OCI-LY7 (cell line): Measurements from ENCODE around the gene HARBI1. TPM values are rescaled to one million over a fixed set of nuclear protein-coding genes. Genes with fewer than 3 reads are reported as not detected.

ENCODE experiments used
- BruUV-seq: library from RNA; stranded (reverse); fragments of 400-500 nt; replicated peaks from 2 replicates; lab custom pipeline; 2021; lab: Mats Ljungman, UMichigan
- CTCF ChIA-PET: fragments of 300-600 bp; sonication (Branson Sonifier 250); formaldehyde crosslinking; loops from one replicate; lab custom pipeline; 2022; ENCODE audit warnings: antibody characterized with exemption; ENCODE audit not compliant: unreplicated experiment; lab: Charles Lee
- POLR2A ChIA-PET: fragments of 300-600 bp; sonication (Branson Sonifier 250); formaldehyde crosslinking; loops from one replicate; lab custom pipeline; 2022; ENCODE audit warnings: antibody characterized with exemption; lab: Charles Lee
- DNase-seq: peaks from one replicate; pipeline ENCODE4 v3.0.0-alpha.2; 2015; ENCODE audit warnings: low spot score
- H2AFZ ChIP-seq: fragments of 200-600 bp; sonication (generic), shearing (Covaris generic); 2 replicates; pipeline ENCODE4 v1.6.1; 2014; ENCODE audit warnings: mild to moderate bottlenecking, antibody characterized with exemption, low read length, moderate library complexity
- H3K27ac ChIP-seq: fragments of 200-600 bp; sonication (generic); 2 replicates; pipeline ENCODE4 v1.5.1; 2014; ENCODE audit warnings: mixed run types, low read depth, mild to moderate bottlenecking, moderate library complexity, low read length, inconsistent platforms; ENCODE audit not compliant: poor library complexity, severe bottlenecking
- H3K36me3 ChIP-seq: fragments of 200-600 bp; sonication (generic); 2 replicates; pipeline ENCODE4 v1.6.1; 2014; ENCODE audit warnings: mild to moderate bottlenecking, antibody characterized with exemption, low read length, moderate library complexity, mixed read lengths; ENCODE audit not compliant: insufficient read depth
- H3K4me1 ChIP-seq: fragments of 200-600 bp; sonication (generic); 2 replicates; pipeline ENCODE4 v1.5.1; 2014; ENCODE audit warnings: mild to moderate bottlenecking, low read length; ENCODE audit not compliant: insufficient read depth, poor library complexity, severe bottlenecking
- H3K4me2 ChIP-seq: fragments of 200-600 bp; sonication (generic); 2 replicates; pipeline ENCODE4 v1.6.1; 2014; ENCODE audit warnings: mild to moderate bottlenecking, low read length
- H3K4me3 ChIP-seq: fragments of 200-600 bp; sonication (generic); 2 replicates; pipeline ENCODE4 v1.5.1; 2014; ENCODE audit warnings: mild to moderate bottlenecking, low read depth, low read length; ENCODE audit not compliant: poor library complexity, severe bottlenecking
- H3K79me2 ChIP-seq: fragments of 200-600 bp; sonication (generic); 2 replicates; pipeline ENCODE4 v1.6.1; 2016; ENCODE audit warnings: low read depth, mild to moderate bottlenecking, low read length, moderate library complexity, mixed read lengths; ENCODE audit not compliant: insufficient read depth
- H3K9me2 ChIP-seq: fragments of 200-600 bp; sonication (generic); 2 replicates; pipeline ENCODE4 v1.6.1; 2016; ENCODE audit warnings: mild to moderate bottlenecking, low read length, mixed read lengths; ENCODE audit not compliant: insufficient read depth
- H3K9me3 ChIP-seq: fragments of 200-600 bp; sonication (generic); 2 replicates; pipeline ENCODE4 v1.6.1; 2014; ENCODE audit warnings: mild to moderate bottlenecking, mixed run types, low read length, mixed read lengths
- H4K20me1 ChIP-seq: fragments of 200-600 bp; sonication (generic); 2 replicates; pipeline ENCODE4 v1.6.1; 2014; ENCODE audit warnings: mild to moderate bottlenecking, antibody characterized with exemption, low read length, moderate library complexity, mixed read lengths; ENCODE audit not compliant: insufficient read depth
- CTCF ChIP-seq: fragments of 200-600 bp; sonication (generic); conservative IDR thresholded peaks from 2 replicates; pipeline ENCODE4 v1.5.1; 2014; ENCODE audit warnings: mild to moderate bottlenecking, antibody characterized with exemption, low read length, moderate library complexity, mixed read lengths
- EZH2phosphoT487 ChIP-seq: fragments of 200-600 bp; sonication (generic); IDR thresholded peaks from 2 replicates; pipeline ENCODE4 v1.6.1; 2018; ENCODE audit warnings: low read depth, borderline replicate concordance, mild to moderate bottlenecking, mixed run types, antibody characterized with exemption, low read length, moderate library complexity, mixed read lengths
- intact Hi-C: fragments of 100-400 bp; cut with micrococcal nuclease; formaldehyde crosslinking; loops from one replicate; pipeline ENCODE4 v1.10.0; 2022; ENCODE audit not compliant: unreplicated experiment
- total RNA-seq, 2 experiments: library from RNA; depleted of rRNA in 1 of 2; stranded (reverse); fragments of >200 nt in 1 of 2; shearing (Covaris generic) in 1 of 2; gene quantifications; 2 replicates each; pipeline ENCODE4 v1.2.3, GENCODE V29; 2014 to 2022

The HARBI1 gene
- total RNA-seq, 2 experiments from 2014 or later: 4.8 to 8.4 TPM

GRCh38 chr11:46611526-46612304 lies 5.3 kb downstream of the HARBI1 start:
- DNase-seq: no peak
- POLR2A ChIA-PET: interaction anchor here (0.6 to 1.8 kb wide), 7 partner anchors 12 to 210 kb away, joined by 3 to 7 read pairs (median 5); partner anchors contain the start of gene AMBRA1
- 0 out of 2 replicates have a peak overlapping the region, but pooled peaks have one; percentile 14 for H3K4me2 ChIP-seq
- no peaks in the 10 kb centered on the region for H3K36me3 ChIP-seq
- CTCF ChIA-PET: no interaction called here
- no TSS peak for BruUV-seq
- no peaks in the 10 kb centered on the region for H3K9me2 ChIP-seq
- TF ChIP-seq CTCF (no peak), EZH2phosphoT487 (no peak)
- no peak overlapping the region for H2AFZ ChIP-seq
- peaks cover 8% of the 10 kb centered on the region; the same call in 1 of the 2 replicates for H3K79me2 ChIP-seq
- no peaks in the 10 kb centered on the region for H4K20me1 ChIP-seq
- peaks cover 19% of the 10 kb centered on the region for H3K4me1 ChIP-seq
- intact Hi-C loops: no loop called here
- H3K27ac ChIP-seq: no peak overlapping the region
- no peaks in the 10 kb centered on the region for H3K9me3 ChIP-seq
- no peak overlapping the region for H3K4me3 ChIP-seq

GRCh38 chr11:46609386-46609785 lies 7.6 kb downstream of the HARBI1 start:
- intact Hi-C loops: no loop called here
- CTCF ChIA-PET: no interaction called here
- no peak for TF ChIP-seq CTCF
- TF ChIP-seq EZH2phosphoT487: no peak
- POLR2A ChIA-PET: interaction anchor here (1.4 kb wide), 1 partner anchor 15 kb away, joined by 6 read pairs; no protein-coding TSS in a partner anchor
- DNase-seq: no peak
- Histone ChIP-seq H3K4me2 (no peak overlapping the region), H3K9me2 (no peaks in the 10 kb centered on the region), H3K36me3 (no peaks in the 10 kb centered on the region), H3K79me2 (peaks cover 1% of the 10 kb centered on the region; the same call in 1 of the 2 replicates), H4K20me1 (no peaks in the 10 kb centered on the region), H3K4me3 (no peak overlapping the region), H3K27ac (no peak overlapping the region), H3K4me1 (peaks cover 10% of the 10 kb centered on the region), H3K9me3 (no peaks in the 10 kb centered on the region), H2AFZ (no peak overlapping the region)
- BruUV-seq: no TSS peak

GRCh38 chr11:46607516-46607915 lies 9.5 kb downstream of the HARBI1 start:
- H3K36me3 ChIP-seq: peaks cover 6% of the 10 kb centered on the region; the same call in 1 of the 2 replicates
- no TSS peak for BruUV-seq
- DNase-seq: no peak
- no peak overlapping the region for H3K4me3 ChIP-seq
- no peaks in the 10 kb centered on the region for H3K9me2 ChIP-seq
- no peak overlapping the region for H3K4me2 ChIP-seq
- H4K20me1 ChIP-seq: no peaks in the 10 kb centered on the region
- H2AFZ ChIP-seq: no peak overlapping the region
- TF ChIP-seq EZH2phosphoT487 (no peak), CTCF (no peak)
- CTCF ChIA-PET: no interaction called here
- H3K27ac ChIP-seq: no peak overlapping the region
- H3K79me2 ChIP-seq: no peaks in the 10 kb centered on the region
- peaks cover 24% of the 10 kb centered on the region for H3K4me1 ChIP-seq
- POLR2A ChIA-PET: interaction anchor here (0.6 to 1.0 kb wide), 4 partner anchors 8 to 287 kb away, joined by 3 to 5 read pairs (median 4); partner anchors contain the start of genes ATG13 and HARBI1
- no peaks in the 10 kb centered on the region for H3K9me3 ChIP-seq
- intact Hi-C loops: no loop called here
